Effector memory CD8-positive, alpha-beta T cell (primary cell): ENCODE measurements around the gene CDCA5.

Experiments used
- ATAC-seq: fragments of 150-1000 bp; cut with Tn5 transposase; replicated peaks from 2 replicates; pipeline ENCODE4 v1.10.0; 2021; ENCODE audit warnings: mild to moderate bottlenecking, moderate library complexity
- DNase-seq, 3 experiments: peaks; one replicate each; pipeline ENCODE4 v3.0.0; 2021
- H3K27ac Mint-ChIP-seq, 2 donors: one replicate each; pipeline ENCODE4 v1.8.0; 2022; ENCODE audit warnings: mild to moderate bottlenecking in 2 of 2, mixed read lengths in 2 of 2, moderate library complexity in 2 of 2
- H3K27me3 Mint-ChIP-seq, 2 donors: one replicate each; pipeline ENCODE4 v1.8.0; 2022; ENCODE audit warnings: mixed read lengths in 2 of 2
- H3K36me3 Mint-ChIP-seq: one replicate; pipeline ENCODE4 v1.8.0; 2022; ENCODE audit warnings: mild to moderate bottlenecking, moderate library complexity, mixed read lengths; ENCODE audit not compliant: insufficient read depth
- H3K4me1 Mint-ChIP-seq, 2 donors: one replicate each; pipeline ENCODE4 v1.8.0; 2022; ENCODE audit warnings: low read depth in 2 of 2, mixed read lengths in 2 of 2
- H3K4me3 Mint-ChIP-seq, 2 donors: one replicate each; pipeline ENCODE4 v1.8.0; 2022; ENCODE audit warnings: mild to moderate bottlenecking in 2 of 2, mixed read lengths in 2 of 2, moderate library complexity in 2 of 2
- H3K9me3 Mint-ChIP-seq, 2 donors: one replicate each; pipeline ENCODE4 v1.8.0; 2022; ENCODE audit warnings: mixed read lengths in 2 of 2

CDCA5 gene

DNA sequence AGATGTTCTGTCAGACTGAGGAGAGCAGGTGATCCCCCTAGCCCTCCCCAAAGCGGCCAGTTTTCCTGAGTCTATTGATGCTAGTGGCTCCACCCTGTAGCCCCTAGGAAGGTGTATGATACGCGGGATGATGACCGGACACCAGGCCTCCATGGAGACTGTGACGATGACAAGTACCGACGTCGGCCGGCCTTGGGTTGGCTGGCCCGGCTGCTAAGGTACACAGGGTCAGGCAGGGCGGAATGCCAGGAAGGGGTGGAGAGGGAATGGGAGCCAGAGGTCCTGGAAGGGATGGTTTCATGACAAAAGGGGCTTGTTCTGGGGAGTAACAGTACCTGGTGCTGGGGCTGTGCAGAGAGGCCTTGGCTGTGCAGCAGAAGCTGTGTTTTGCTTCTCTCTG is 3.4 kb upstream of the CDCA5 start:
- H3K36me3 Mint-ChIP-seq, result peaks cover 48% of the 10 kb centered on the region
- no peak overlapping the region for H3K27ac Mint-ChIP-seq
- DNase-seq (no peak), ATAC-seq (no peak)
- H3K9me3 Mint-ChIP-seq, result no peaks in the 10 kb centered on the region
- H3K4me3 Mint-ChIP-seq, result no peak overlapping the region
- peaks cover 14 to 23% of the 10 kb centered on the region in 2 donors for H3K4me1 Mint-ChIP-seq
- no peaks in the 10 kb centered on the region for H3K27me3 Mint-ChIP-seq

DNA sequence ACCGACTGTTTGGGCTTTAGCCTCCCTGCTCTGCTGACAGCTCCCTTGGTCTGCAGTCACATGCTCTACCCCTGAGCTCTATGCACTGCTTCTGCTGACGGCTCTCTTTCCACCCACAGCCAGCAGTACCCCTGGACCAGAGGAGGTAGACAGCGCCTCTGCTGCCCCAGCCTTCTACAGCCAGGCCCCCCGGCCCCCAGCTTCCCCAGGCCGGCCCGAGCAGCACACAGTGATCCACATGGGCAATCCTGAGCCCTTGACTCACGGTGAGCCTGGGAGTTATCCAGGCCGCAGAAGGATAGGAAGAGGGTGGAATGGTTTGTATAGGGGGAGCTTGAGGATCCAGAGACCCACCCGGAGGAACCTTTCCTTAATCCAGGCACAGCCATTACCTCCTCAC is 3.0 kb upstream of the CDCA5 start:
- Mint-ChIP-seq H3K4me3 (no peak overlapping the region), H3K27me3 (no peaks in the 10 kb centered on the region), H3K9me3 (no peaks in the 10 kb centered on the region), H3K36me3 (peaks cover 48% of the 10 kb centered on the region), H3K27ac (no peak overlapping the region), H3K4me1 (peaks cover 14 to 23% of the 10 kb centered on the region in 2 donors)
- DNase-seq, result no peak
- ATAC-seq, result no peak

DNA sequence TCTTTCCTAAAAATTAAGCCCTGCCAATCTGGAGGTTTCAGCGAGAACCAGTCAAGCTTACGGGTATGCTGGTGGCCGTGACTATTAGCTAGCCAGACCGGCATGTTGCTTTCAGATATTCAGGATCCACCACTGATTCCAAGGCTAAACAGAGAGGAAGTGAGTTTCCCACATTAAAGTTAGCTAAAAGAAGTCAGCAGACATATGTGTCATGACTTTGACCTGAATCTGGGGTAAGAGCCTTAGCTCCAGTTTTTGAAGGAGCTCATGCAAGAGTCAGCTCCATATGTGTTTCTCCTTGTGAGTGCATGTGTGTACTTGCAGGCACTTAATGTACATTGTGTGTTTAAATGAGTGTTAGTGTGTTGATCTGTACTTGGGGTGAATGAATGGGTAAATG is 1.6 kb upstream of the CDCA5 start:
- H3K4me3 Mint-ChIP-seq, result peak overlapping the region; percentile 92 to 96
- peaks cover 14 to 23% of the 10 kb centered on the region in 2 donors for H3K4me1 Mint-ChIP-seq
- peak overlapping the region; percentile 98 to 99 for H3K27ac Mint-ChIP-seq
- DNase-seq (no peak), ATAC-seq (no peak)
- peaks cover 48% of the 10 kb centered on the region for H3K36me3 Mint-ChIP-seq
- no peaks in the 10 kb centered on the region for H3K9me3 Mint-ChIP-seq
- no peaks in the 10 kb centered on the region for H3K27me3 Mint-ChIP-seq

DNA sequence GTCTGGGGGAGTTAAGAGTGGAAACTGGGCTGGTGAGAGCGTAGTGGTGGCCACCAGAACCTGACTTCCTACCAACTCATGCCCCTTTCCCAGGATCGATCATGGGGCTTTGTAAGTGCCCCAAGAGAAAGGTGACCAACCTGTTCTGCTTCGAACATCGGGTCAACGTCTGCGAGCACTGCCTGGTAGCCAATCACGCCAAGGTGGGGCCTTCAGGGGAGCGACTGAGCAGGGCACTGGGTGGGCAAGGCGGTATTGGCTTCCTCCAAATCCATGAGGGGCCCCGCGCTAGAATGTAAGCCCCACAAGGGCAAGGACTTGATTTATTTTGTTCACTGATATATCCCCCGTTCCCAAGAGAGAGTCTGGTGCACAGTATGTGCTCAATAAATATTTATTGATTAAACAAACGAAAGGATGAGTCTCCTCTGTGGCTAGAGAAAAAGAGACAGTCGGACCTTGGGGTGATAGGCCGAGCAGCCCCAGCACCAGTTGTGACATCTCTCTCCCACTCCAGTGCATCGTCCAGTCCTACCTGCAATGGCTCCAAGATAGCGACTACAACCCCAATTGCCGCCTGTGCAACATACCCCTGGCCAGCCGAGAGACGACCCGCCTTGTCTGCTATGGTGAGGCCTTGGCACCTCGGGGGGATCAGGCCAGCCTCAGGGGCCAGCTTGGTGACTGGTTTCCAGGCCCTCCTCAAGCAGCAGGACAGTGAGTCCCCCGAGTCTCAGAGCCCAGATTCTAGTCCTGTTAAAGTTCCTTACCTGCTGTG is 947 bp upstream of the CDCA5 start:
- no peak for DNase-seq
- peak overlapping the region; percentile 98 to 99 for H3K27ac Mint-ChIP-seq
- H3K27me3 Mint-ChIP-seq, result no peaks in the 10 kb centered on the region
- no peak for ATAC-seq
- H3K9me3 Mint-ChIP-seq, result no peaks in the 10 kb centered on the region
- H3K4me1 Mint-ChIP-seq, result peaks cover 14 to 23% of the 10 kb centered on the region in 2 donors
- H3K4me3 Mint-ChIP-seq, result peak overlapping the region; percentile 92 to 96
- H3K36me3 Mint-ChIP-seq, result peaks cover 45% of the 10 kb centered on the region

DNA sequence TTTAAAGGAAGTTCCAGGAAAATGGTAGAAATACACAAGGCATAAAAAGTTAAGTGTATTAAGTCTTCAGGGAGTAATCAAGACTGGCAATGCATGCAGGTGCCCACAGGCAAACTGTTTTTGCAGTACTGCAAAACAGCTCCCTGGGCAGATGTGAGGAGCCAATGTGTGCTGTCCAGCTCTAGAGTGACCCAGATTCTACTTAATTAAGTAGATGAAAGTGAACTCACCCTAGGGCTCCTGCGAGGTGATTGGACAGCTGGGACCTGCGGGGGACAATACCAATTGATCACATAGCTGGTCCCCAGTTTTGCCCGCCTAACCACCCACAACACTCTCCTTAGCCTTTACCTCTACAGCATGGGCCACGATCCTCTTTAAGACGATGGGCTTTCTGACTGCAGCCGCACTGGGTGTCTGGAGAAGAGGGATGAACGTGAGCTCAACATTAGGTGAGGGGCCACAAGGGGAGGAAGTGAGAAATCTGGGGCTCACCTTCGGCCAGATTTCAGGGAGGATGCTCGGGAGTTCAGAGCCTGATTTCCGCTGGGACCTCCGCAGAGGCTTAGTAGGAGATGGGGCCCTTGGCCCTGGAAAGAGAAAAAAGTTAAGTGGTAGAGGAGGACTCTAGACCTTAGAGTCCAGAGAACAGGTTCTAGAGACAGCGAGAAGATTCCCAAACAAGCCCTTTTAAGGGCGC is 556 bp downstream of the CDCA5 start:
- peak overlapping the region; percentile 98 to 99 for H3K27ac Mint-ChIP-seq

DNA sequence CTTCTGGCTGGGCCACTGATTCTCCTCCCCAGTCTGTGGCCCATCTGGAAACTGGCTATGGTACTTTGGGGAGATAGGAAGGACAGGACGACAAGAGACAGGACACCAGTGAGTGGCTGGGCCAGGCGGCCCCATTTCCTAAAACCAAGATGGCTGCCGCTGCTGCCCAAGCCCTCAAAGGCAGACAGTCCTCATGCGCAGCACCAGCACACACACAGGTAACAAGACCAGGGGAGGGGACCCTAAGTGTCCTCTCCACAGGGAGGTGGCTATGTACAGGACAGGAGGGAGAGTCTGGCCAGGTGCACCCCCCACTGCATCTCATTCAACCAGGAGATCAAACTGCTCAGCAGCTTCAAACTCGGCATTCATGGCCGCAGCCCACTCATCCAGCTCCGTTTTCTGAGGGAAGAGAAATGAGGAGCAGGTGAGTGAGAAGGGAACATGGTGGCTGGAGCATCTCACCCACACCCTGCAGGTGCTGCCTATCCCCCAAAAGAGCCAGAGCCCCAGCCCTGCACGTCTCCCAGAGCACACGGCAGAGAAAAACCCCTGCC is 5.0 kb downstream of the CDCA5 start:
- ATAC-seq (no peak), DNase-seq (no peak)
- H3K4me3 Mint-ChIP-seq, result no peak overlapping the region
- H3K27me3 Mint-ChIP-seq, result no peaks in the 10 kb centered on the region
- H3K9me3 Mint-ChIP-seq, result no peaks in the 10 kb centered on the region
- peaks cover 0 to 13% of the 10 kb centered on the region in 2 donors for H3K4me1 Mint-ChIP-seq
- H3K27ac Mint-ChIP-seq, result peak overlapping the region in 1 of 2 donors; percentile 35
- peaks cover 11% of the 10 kb centered on the region for H3K36me3 Mint-ChIP-seq

More for the DNA sequence above, 556 bp downstream of the CDCA5 start:
- ATAC-seq, result no peak
- Mint-ChIP-seq H3K4me3 (peak overlapping the region; percentile 92 to 96), H3K9me3 (no peaks in the 10 kb centered on the region), H3K4me1 (peaks cover 14 to 23% of the 10 kb centered on the region in 2 donors), H3K36me3 (peaks cover 42% of the 10 kb centered on the region), H3K27me3 (no peaks in the 10 kb centered on the region)
- no peak for DNase-seq

DNA sequence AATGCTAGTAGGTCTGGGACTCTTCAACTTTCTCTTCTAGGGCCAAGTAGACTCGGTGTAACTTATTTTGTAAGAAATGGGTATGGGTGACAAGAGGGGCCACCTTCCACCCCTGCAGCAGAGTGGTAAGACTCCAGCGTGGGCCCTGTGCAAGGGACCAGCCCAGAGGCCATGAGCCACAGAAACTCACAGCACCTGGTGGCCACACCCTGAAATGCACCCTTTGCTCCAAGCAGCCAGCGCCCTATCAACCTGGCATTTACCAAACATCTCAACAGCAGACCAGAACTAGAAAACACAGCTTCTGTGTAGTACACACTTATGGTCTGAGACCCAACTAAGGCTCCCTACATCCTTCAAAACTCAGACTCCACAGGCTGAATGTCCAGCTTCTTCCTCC is 5.7 kb downstream of the CDCA5 start:
- peak; percentile 97 for ATAC-seq
- Mint-ChIP-seq H3K9me3 (no peaks in the 10 kb centered on the region), H3K27me3 (no peaks in the 10 kb centered on the region), H3K36me3 (peaks cover 4% of the 10 kb centered on the region), H3K27ac (peak overlapping the region in 1 of 2 donors; percentile 35), H3K4me3 (no peak overlapping the region), H3K4me1 (peaks cover 0 to 6% of the 10 kb centered on the region in 2 donors)
- DNase-seq, result peak; percentile 59 to 68 (median 65)

DNA sequence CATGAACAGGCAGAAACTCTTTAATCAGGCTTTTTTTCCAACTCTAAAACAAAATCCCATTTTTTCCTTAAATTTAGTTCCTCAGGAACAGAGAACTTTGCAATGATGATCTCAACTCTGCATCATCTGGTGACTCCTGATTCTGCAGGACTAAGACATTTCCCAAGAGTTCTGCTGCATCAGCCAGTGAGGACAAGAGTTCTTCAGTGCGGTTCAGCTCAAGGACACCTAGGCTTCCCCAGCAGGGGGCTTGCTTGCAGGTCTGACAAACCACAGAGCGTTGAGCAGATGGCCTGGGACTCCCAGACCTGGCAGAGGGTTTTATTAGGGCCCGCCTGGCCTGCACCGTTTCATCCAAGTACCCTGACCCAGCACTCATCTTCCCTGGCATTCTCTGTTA is 6.4 kb downstream of the CDCA5 start:
- Mint-ChIP-seq H3K4me3 (no peak overlapping the region), H3K27ac (no peak overlapping the region), H3K9me3 (no peaks in the 10 kb centered on the region), H3K4me1 (peaks cover 0 to 6% of the 10 kb centered on the region in 2 donors), H3K27me3 (no peaks in the 10 kb centered on the region), H3K36me3 (no peaks in the 10 kb centered on the region)
- ATAC-seq (no peak), DNase-seq (no peak)

DNA sequence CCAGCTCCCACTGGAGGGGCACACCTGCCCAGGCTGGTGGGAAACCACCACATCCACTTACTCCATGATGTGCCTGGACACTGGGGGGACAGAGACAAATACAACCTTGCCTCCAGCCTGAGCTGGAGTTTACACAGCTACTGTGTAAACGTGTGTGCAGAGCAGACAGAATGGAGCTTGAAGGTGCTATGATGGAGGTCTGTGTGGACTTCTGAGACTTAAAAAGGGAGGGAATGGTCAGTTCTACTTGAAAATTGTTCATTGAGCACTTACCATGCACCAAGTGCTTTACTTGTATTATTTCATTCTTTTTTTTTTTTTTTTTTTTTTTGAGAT is 11.2 kb downstream of the CDCA5 start:
- no peaks in the 10 kb centered on the region for H3K27me3 Mint-ChIP-seq
- H3K4me1 Mint-ChIP-seq, result peaks cover 0 to 2% of the 10 kb centered on the region in 2 donors
- H3K4me3 Mint-ChIP-seq, result no peak overlapping the region
- no peaks in the 10 kb centered on the region for H3K9me3 Mint-ChIP-seq
- ATAC-seq, result no peak
- no peaks in the 10 kb centered on the region for H3K36me3 Mint-ChIP-seq
- H3K27ac Mint-ChIP-seq, result peak overlapping the region in 1 of 2 donors; percentile 68
- no peak for DNase-seq

DNA sequence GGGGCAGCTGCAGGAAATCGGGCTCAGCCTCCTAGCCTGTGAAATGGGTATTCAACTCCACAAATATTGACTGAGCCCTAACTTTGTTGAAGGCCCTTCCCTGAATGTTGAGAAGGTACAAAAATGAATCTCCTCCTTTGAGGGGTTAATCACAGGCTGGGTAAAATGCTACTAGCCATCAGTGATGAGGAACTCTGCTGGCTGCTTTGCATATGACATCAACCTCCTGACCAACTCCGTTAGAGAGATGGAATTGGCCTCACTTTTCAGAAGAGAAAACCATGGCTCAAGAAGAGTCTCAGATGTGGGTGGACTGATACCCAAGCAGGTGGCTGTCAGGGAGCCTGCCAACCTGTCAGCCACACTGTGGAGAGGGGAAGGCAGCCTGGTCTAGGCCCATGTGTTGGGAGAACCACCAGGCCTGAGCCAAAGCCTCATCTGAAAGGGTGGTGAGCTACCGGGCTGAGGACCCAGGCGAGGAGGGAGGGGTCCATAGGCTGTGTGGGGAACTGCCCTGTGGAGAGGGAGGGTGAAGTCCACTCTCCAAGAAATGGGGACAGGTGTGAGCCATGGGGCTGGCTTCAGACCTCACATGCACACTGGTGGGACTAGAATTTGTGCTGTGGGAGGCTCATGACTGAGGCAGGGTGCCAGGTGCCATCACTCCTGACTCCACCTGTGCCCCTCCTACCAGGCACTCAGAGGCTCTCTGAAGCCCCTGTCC is 11.8 kb downstream of the CDCA5 start:
- DNase-seq (no peak), ATAC-seq (no peak)
- no peak overlapping the region for H3K4me3 Mint-ChIP-seq
- no peaks in the 10 kb centered on the region for H3K36me3 Mint-ChIP-seq
- peak overlapping the region in 1 of 2 donors; percentile 68 for H3K27ac Mint-ChIP-seq
- H3K9me3 Mint-ChIP-seq, result no peaks in the 10 kb centered on the region
- peaks cover 0 to 2% of the 10 kb centered on the region in 2 donors for H3K4me1 Mint-ChIP-seq
- no peaks in the 10 kb centered on the region for H3K27me3 Mint-ChIP-seq

DNA sequence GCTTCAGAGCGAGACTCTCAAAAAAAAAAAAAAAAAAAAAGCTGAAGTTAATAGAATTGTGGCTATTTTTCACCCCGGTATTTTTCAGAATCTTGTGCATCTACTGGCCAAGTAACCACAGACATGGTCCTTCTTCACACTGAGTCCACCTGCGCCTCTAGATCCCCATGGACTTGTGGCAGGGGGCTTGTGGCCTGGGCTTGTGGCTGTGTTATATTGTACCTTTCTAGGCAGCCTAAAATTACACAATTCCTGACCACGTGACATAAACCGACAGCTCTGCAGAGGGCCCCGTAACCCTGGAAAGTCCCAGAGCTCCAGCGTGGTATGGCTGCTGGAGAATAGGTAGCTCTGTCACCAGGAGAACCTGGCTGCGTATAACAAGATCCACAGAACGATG is 14.6 kb downstream of the CDCA5 start:
- no peaks in the 10 kb centered on the region for H3K27me3 Mint-ChIP-seq
- H3K36me3 Mint-ChIP-seq, result no peaks in the 10 kb centered on the region
- no peak overlapping the region for H3K27ac Mint-ChIP-seq
- ATAC-seq, result no peak
- H3K4me3 Mint-ChIP-seq, result no peak overlapping the region
- peaks cover 0 to 2% of the 10 kb centered on the region in 2 donors for H3K4me1 Mint-ChIP-seq
- H3K9me3 Mint-ChIP-seq, result no peaks in the 10 kb centered on the region
- DNase-seq, result no peak

DNA sequence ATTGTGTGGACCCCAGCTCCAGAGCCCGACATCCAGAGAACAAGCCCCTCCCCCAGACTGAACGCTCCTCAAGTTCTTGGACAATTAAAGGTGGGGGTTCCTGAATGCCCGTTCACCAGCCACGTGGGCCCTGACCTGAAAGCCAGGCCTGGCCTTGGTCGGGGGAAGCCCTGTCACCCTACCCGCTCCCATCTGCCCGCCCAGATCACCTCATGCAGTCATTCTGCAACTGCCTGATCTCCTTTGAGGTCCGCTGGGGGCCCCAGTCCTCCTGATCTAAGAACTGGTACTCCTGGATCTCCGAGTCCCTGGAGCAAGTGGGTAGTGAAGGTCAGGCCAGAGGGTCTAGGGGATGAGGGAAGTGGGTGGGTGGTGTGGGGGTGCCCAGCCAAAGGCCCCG is 16.4 kb downstream of the CDCA5 start:
- H3K9me3 Mint-ChIP-seq, result no peaks in the 10 kb centered on the region
- no peak overlapping the region for H3K4me3 Mint-ChIP-seq
- peak overlapping the region in 1 of 2 donors; percentile 16 for H3K27ac Mint-ChIP-seq
- H3K27me3 Mint-ChIP-seq, result peaks cover 0 to 8% of the 10 kb centered on the region in 2 donors
- no peaks in the 10 kb centered on the region for H3K36me3 Mint-ChIP-seq
- peaks cover 0 to 2% of the 10 kb centered on the region in 2 donors for H3K4me1 Mint-ChIP-seq
- ATAC-seq (no peak), DNase-seq (no peak)

DNA sequence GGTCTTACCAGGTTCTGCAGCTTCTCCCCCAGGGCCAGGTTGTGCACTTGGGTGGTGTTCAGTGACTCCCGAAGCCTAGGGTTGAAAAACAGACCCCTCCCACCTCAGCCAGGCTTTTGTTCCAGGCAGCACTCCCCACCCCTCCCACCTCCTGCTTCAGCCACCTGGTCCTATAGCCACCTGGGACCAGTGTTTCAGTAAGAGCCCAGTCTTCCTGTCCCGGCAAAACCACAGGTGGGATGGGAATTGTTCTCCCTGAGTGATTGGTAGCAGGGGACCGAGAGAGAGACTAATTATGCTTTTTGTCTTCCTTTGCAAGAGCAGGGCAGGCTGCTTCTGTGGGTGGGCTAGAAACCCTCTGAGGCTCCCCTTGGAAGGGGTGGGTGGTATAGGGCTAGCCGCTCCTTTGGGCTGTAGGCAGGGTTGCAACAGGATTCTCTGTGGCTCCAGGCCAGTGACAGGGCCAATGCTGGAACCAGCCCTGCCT is 17.0 kb downstream of the CDCA5 start:
- peaks cover 0 to 14% of the 10 kb centered on the region in 2 donors for H3K27me3 Mint-ChIP-seq
- H3K27ac Mint-ChIP-seq, result no peak overlapping the region
- H3K4me3 Mint-ChIP-seq, result no peak overlapping the region
- H3K9me3 Mint-ChIP-seq, result no peaks in the 10 kb centered on the region
- no peaks in the 10 kb centered on the region for H3K36me3 Mint-ChIP-seq
- ATAC-seq (no peak), DNase-seq (no peak)
- H3K4me1 Mint-ChIP-seq, result peaks cover 0 to 3% of the 10 kb centered on the region in 2 donors
